VCaP (cell line): Measurements from ENCODE around the gene ALDH4A1.

Experiments used
- H3K27ac ChIP-seq: fragments of 450-650 bp; 2 replicates; pipeline ENCODE4 v1.5.1; 2017
- TF ChIP-seq, protein P1 (sequence below): fragments of 450-650 bp; conservative IDR thresholded peaks from 2 replicates; pipeline ENCODE4 v1.5.1; 2017; ENCODE audit warnings: mild to moderate bottlenecking, moderate library complexity

ALDH4A1 gene

DNA sequence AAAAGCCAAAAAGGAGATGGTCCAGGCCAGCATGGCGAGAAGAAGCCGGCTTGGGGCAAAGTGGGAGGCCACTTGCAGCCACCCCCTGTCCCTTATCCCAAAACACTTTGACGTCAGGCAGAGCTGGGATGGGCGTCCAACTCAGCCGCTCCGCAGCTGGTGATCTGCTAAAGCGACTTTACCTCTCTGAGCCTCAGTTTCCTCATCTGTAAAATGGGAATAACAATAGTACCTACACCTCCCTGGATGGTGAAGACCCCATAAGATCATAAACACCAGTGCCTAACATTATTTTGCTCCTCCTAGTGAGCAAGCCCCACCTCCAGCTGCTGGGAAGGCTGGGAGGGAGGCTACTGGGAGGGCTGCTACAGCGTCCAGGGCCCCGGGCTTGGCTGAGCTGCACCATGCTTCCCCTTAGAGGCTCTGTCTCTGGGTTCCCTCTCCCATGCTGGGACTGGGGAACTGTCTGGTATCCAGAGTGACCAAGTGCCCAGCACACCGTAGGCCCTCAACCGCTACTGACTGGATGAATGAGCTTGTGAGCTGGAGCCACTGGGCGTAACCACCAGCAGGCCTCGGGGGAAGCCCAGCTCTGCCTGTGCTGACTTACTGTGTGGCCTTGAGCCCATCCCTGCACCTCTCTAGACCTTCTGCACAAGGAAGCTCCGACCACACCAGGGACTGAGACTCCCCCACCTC, 35.8 kb upstream of the ALDH4A1 start:
- no peak overlapping the region for H3K27ac ChIP-seq
- TF ChIP-seq, protein P1, sequence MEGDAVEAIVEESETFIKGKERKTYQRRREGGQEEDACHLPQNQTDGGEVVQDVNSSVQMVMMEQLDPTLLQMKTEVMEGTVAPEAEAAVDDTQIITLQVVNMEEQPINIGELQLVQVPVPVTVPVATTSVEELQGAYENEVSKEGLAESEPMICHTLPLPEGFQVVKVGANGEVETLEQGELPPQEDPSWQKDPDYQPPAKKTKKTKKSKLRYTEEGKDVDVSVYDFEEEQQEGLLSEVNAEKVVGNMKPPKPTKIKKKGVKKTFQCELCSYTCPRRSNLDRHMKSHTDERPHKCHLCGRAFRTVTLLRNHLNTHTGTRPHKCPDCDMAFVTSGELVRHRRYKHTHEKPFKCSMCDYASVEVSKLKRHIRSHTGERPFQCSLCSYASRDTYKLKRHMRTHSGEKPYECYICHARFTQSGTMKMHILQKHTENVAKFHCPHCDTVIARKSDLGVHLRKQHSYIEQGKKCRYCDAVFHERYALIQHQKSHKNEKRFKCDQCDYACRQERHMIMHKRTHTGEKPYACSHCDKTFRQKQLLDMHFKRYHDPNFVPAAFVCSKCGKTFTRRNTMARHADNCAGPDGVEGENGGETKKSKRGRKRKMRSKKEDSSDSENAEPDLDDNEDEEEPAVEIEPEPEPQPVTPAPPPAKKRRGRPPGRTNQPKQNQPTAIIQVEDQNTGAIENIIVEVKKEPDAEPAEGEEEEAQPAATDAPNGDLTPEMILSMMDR = no peak

DNA sequence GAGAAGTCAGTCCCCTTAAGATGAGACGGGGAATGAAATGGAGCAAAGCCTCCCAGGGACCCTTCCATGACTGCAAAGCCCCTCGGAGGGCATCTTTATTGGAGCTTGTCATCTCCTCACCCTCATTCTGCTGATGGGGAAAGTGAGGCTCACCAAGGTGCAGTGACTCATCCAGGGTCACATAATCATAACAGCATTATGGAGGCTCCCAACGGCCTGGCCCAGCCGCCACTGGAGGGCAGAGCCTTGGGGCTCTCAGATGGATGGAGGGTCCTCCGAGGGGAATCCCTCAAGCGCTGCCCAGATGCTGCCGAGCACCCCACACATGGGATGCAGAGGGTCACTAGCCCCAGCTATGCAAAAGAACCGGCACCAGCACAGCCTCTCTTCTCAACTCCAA, 35.2 kb upstream of the ALDH4A1 start:
- TF ChIP-seq, protein P1 = no peak
- no peak overlapping the region for H3K27ac ChIP-seq

DNA sequence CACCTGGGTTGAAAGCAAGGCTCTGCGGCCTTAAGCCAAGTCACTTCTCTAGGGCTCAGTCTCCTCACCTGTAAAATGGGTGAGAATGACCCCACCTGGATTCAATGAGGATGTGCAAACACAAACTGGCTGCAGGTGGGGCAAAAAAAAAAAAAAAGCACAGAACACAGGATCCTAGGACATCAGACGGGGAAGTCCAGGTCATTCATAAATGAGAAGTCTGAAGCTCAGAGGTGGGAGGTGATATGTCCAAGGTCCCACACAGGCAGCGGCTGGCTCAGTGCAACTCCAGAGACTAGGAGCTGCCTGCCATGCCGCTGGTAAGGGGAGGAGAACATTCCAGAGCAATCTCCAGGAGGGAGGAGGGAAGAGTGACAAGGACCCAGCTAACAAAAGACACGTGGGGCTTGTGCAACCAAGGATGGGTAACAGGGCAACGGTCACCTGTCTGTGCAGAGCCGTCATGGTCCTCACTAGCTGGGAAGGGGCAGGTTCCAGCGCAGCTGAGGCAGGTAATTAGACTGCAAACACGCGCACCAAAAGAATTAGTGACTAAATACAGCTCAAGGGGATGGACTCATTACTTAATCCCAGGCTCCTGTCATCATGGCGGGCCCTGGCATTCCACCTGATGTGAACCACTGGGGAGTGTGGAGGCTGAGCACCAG, 34.6 kb upstream of the ALDH4A1 start:
- no peak overlapping the region for H3K27ac ChIP-seq
- TF ChIP-seq, protein P1 = no peak

DNA sequence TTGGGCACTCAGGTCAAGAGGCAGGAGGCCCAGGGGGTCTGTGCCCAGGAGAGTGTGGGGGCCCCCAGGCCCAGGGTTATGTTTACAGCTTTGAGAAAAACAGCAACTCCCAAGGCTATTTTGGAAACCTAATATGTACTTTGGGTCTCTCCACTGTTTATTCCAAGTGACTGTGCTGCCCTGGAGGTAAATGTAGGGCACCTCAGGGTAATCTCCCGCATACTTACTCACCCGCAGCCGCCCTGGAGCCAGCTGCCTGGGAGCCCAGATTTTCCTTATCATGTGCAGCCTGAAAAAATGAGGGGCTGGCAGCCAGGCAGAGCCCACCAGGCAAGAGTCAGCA, 34.1 kb upstream of the ALDH4A1 start:
- no peak overlapping the region for H3K27ac ChIP-seq
- TF ChIP-seq, protein P1 = no peak

DNA sequence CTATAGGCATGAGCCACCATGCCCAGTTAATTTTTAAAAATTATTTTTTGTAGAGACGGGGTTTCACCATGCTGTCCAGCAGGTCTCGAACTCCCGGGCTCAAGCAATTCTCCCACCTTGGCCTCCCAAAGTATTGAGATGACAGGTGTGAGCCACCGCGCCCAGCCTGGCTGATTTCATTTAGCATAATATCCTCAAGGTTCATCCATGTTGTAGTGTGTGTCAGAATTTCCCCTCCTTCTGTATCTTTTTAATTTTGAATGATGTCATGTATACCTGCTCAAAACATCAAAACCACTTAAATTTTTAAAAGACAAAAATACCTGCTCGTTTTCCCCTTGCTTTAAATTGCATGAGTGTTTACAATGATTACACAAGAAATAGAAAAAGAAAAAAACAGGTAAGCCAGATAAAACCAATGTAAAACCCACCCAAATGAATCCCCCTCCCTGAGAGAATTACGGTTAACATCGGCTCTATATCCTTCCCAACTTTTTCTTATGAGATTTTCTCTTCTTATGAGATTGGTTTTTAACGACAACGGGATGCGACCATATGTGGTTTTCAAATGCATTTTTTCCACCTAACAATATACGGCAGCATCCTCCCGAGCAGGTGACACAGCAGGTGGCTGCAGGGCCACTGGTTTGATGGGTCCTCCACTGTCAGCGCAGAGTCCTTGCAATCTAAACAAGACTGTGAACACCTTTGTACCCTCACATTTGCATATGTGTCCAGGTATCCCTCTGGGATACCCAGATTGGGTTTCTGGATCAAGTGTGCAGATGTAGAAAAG, 32.0 kb upstream of the ALDH4A1 start:
- TF ChIP-seq, protein P1 = no peak
- H3K27ac ChIP-seq = no peak overlapping the region

DNA sequence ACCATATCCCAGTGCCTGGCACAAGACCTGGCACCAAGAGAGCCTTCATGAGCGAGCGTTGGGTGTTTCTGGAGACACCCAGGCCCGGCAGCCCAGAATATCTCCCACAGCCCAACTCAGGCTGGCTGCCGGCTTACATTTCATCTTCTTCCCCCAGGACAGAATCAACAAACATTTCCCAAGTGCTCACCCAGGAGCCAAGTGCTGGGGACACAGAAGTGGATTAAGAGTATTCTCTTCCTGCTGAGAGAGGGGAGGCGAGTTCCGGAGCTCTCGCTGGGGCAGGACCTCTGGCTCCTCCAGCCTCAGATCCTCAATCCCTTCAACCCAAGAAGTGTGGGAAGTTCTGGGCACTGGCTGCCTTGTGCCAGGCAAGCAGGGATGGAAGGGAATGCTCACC, 30.5 kb upstream of the ALDH4A1 start:
- H3K27ac ChIP-seq = no peak overlapping the region
- TF ChIP-seq, protein P1 = no peak

DNA sequence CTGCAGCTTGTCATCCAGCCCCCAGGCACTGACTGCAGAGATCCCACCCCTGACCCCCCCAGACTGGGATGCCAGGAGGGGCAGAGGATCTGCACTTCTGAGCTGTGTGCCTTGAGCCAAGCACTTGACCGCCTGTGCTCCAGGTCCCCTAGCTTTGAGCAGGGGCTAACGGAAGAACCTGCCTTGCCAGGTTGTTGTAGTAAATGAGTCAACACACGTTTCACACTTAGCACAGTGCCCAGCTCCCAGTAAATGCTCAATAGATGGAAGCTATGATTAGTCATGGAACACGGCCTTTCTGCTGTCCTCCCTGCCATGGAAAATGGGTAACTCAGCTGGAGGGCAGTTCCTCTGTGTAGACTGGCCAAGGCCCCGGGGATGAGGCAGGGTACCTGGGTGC, 30.0 kb upstream of the ALDH4A1 start:
- no peak overlapping the region for H3K27ac ChIP-seq
- TF ChIP-seq, protein P1 = no peak
